HG03139 (cell line): ENCODE data around the gene CHERP.

ENCODE experiments used
- ATAC-seq: cut with Tn5 transposase; IDR thresholded peaks from one replicate; pipeline ENCODE4 v1.9.1; 2021; ENCODE audit not compliant: unreplicated experiment

Gene CHERP

GRCh38 chr19:16542045-16542909 lies at the start of gene CHERP:
TSS of gene CHERP (minus strand) at chr19:16542437. CDS start at chr19:16542378, 59 bp downstream.
- peak; percentile 60 for ATAC-seq

- no peak for ATAC-seq
Measured at GRCh38 chr19:16590876-16591802, 48.9 kb upstream of the CHERP start.

- ATAC-seq = no peak
Measured at GRCh38 chr19:16589917-16590316, 47.7 kb upstream of the CHERP start.

GRCh38 chr19:16588824-16589577 lies 46.8 kb upstream of the CHERP start:
- no peak for ATAC-seq

GRCh38 chr19:16587833-16588823 lies 45.9 kb upstream of the CHERP start:
- peak; percentile 36 for ATAC-seq

DNA sequence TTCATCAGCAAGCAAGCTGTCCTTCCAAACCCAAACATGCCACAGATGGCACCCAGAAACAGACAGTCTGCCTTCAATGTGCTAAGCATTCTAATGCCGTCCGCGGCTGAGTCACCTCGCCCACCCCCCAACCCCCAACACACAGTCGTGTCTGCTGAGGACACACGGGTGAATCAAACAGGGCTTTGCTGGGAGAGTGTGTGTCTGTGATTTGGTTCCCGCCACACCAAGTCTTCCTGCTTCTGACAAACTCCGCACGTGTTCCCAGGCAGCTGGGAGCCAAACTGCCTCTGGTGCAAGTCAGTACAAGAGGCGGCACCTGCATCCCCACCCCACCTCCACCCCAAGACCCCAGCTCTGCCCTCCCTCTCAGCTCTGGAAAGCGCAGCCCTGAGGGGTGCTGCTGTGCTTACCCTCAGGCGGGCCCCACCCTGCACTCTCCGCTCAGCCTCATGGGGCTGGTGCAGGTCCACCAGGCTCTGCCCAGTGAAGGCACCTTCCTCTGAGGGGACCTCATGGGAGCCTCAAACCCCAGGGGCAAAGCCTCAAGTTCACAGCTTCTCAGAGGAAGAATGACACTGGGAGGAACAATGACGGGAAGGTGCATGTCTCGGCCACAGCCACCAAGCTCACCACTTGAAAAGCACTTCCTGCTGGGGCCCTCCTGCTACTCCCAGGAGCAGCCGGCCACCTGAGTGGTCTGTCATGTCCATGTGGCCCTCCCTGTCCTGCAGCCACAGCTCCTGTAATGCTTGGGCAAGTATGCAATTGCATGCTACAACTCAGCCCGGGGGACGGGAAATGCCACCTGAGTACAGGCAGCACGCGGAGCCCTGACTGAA lies 45.0 kb upstream of the CHERP start:
- no peak for ATAC-seq

- no peak for ATAC-seq
Measured at GRCh38 chr19:16586477-16586871, 44.2 kb upstream of the CHERP start.

- no peak for ATAC-seq
Measured at GRCh38 chr19:16585808-16586476, 43.7 kb upstream of the CHERP start.

DNA sequence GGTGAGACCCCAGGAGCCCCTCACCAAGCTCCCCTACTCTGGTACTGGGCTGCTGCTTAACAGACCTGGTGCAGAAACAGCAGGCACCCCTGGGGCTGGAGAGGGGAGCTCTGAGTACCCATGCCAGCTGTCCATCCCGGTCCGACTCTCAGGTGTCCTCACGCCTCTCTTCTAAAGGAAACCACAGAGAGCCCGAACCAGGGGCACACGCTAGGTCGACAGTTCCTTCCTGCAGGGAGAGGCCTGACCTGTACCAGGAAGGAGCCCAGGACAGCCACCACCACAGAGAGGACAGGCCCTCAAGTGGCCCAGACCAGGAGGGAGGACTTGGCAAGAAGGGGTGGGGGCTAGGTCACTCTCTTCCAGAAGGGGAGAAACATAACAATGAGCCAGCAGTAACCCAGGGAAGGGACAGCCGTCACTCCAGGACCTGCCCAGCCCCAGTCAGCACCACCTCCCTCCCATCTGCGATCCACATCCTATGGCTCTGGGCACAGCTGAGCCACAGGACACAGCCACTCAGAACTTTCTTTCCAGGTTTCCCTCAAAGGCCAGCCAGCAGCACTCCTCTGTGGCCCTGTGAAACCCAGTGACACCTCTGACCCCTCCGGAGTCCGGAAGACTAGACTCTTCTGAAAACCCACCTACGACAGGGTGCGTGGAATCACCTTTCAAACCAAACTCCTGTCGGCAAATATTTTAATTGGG lies 43.0 kb upstream of the CHERP start:
- no peak for ATAC-seq

DNA sequence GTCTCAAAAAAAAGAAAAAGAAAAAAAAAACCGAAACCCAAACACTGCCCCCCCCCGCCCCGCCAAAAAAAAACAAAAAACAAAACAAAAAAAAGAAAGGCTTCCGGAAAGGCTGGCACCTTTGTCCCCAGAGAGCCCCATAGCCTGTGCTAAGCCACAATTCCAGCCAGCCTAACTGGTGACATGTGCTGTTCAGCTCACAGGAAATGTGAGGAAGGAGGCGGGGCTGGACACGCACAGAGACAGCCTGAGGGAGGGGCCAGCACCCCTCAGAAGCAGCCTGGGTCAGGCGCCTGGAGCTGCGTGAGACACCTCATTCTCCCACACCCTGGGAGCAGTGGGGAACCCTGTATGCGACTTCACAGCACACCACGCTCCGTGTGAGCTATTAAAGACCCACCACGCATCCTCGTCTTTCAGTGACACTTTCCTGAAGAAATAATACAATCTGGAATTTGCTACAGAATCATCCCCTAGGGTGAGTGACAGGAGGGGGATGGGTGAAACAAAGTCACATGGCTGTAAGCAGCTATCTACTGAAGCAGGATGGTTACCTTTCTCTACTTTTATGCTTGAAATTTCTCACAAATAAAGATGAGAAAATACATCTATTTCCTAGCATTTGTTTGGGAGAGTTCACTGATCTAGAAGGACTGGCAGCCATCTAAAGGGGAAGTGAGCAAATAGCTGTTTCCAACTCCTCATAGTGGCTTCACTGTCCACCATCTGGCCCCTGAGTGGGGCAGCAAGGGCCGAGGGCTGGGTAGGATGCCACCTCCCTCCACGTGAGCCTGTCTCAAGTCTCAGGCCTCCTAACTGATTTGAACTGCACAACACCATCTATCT lies 42.2 kb upstream of the CHERP start:
- peak; percentile 33 for ATAC-seq

DNA sequence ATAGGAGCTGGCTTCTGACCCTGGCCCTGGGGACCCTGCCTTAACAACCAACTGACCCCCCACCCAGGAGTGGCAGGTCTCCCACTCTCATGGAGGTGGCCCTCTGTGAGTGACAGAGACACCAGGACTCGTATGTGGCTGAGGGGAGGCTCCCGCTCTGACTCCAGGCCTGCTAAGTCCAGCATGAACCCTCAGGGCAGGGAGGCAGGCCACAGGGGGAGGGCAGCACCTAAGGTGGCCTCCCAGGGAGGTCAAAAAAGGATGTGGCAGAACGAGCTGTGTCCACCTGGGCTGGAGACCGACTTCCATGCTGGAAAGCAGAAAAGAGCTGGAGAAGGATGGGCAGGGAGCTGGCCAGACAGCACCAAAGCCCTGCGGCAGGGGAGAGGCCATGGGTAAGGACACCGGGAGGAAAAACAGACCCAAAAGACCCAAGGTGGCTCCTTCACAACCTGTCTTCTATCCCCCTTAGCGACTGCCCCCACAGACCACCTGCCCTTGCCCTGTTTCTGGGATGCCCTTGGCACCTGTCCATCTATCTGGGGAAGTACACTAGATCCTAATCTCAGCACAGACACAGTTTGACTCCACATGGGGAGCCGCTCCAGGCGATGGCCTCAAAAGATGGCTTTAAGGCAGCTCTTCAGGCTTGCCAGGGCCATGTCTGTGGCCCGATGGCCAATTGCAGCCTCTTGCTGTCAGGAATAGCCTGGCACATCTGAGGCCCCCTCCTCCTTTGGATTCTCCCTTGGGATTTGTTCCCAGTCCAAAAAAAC lies 40.4 kb upstream of the CHERP start:
- no peak for ATAC-seq

- ATAC-seq = no peak
Measured at GRCh38 chr19:16581971-16582343, 39.7 kb upstream of the CHERP start.

- ATAC-seq = no peak
Measured at GRCh38 chr19:16581145-16581970, 39.1 kb upstream of the CHERP start.

GRCh38 chr19:16579381-16579780 lies 37.1 kb upstream of the CHERP start:
- no peak for ATAC-seq

DNA sequence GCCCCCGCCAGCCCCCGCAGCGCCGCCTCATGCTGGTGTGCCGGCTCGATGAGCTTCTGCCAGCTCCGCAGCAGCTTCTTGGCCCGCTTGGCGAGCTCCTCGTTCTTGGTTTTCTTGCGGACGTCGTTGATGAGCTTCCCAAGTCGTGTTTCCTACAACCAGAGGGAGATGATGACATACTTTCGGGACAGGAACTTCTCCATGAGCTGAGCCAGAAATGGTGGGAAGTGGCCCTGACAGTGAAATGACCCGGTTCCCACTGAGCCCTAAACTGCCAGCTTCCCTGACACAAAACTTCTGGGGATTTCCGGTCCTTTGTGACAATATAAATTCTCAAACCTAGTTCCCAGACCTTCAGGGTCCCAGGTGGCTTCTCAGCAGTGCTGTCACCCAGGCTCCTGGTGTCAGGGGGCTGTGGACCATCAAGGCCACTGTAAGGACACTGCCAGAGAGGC lies 35.3 kb upstream of the CHERP start:
- ATAC-seq = no peak
